GM15510 (cell line): ENCODE results near the gene PCSK5.

ENCODE experiments used
- POLR2A ChIP-seq: IDR thresholded peaks from 3 replicates; pipeline ENCODE4 v1.6.1; 2011; ENCODE audit warnings: borderline replicate concordance; ENCODE audit not compliant: insufficient read length; ENCODE audit errors: extremely low read depth

The PCSK5 gene

GRCh38 chr9:76374783-76375559 lies 484.5 kb downstream of the PCSK5 start:
- no peak for TF ChIP-seq POLR2A

- no peak for TF ChIP-seq POLR2A
These were observed 487.3 kb downstream of the PCSK5 start for GRCh38 chr9:76377791-76378190.

GRCh38 chr9:76378367-76379073 lies 488.0 kb downstream of the PCSK5 start:
- no peak for TF ChIP-seq POLR2A

GRCh38 chr9:76379494-76379893 lies 489.0 kb downstream of the PCSK5 start:
- TF ChIP-seq POLR2A, result no peak

- TF ChIP-seq POLR2A, result no peak
These were observed 500.2 kb downstream of the PCSK5 start for GRCh38 chr9:76390656-76391055.

- TF ChIP-seq POLR2A, result peak; percentile 59
These were observed 503.9 kb downstream of the PCSK5 start, which contains the start of gene RFK for GRCh38 chr9:76394195-76394959. Gene RFK, minus strand, starts transcription at chr9:76394426. Its CDS starts 255 bp downstream, at chr9:76394171.

GRCh38 chr9:76394960-76395252 lies 504.4 kb downstream of the PCSK5 start:
- TF ChIP-seq POLR2A, result no peak

- TF ChIP-seq POLR2A, result no peak
These were observed 504.9 kb downstream of the PCSK5 start for GRCh38 chr9:76395381-76395780.

- no peak for TF ChIP-seq POLR2A
These were observed 505.7 kb downstream of the PCSK5 start for GRCh38 chr9:76396144-76396543.

GRCh38 chr9:76396597-76396996 lies 506.1 kb downstream of the PCSK5 start:
- TF ChIP-seq POLR2A, result no peak

GRCh38 chr9:76399856-76400255 lies 509.4 kb downstream of the PCSK5 start:
- TF ChIP-seq POLR2A, result no peak

- no peak for TF ChIP-seq POLR2A
These were observed 510.1 kb downstream of the PCSK5 start for GRCh38 chr9:76400534-76401096.

- no peak for TF ChIP-seq POLR2A
These were observed 510.7 kb downstream of the PCSK5 start for GRCh38 chr9:76401176-76401575.

GRCh38 chr9:76401580-76402354 lies 511.3 kb downstream of the PCSK5 start:
- no peak for TF ChIP-seq POLR2A

- no peak for TF ChIP-seq POLR2A
These were observed 512.9 kb downstream of the PCSK5 start for GRCh38 chr9:76403352-76403751.

- no peak for TF ChIP-seq POLR2A
These were observed 513.9 kb downstream of the PCSK5 start for GRCh38 chr9:76404401-76404800.
